IPS DF 4.7 (cell line): ENCODE data around the gene SAMD3.
"Not testable (repeated sequence)": the region's sequence is repeated elsewhere in the genome, so short reads cannot be mapped to it uniquely, and the experiment has no call there.

Experiments used
- DNase-seq: peaks from one replicate; pipeline ENCODE4 v3.0.0-alpha.2; 2013; ENCODE audit warnings: low spot score; ENCODE audit errors: extremely low read depth

The SAMD3 gene

GRCh38 chr6:130176378-130176777 lies 46.4 kb downstream of the SAMD3 start:
- no peak for DNase-seq

- DNase-seq, result not testable (repeated sequence)
Measured at GRCh38 chr6:130173377-130174004, 49.3 kb downstream of the SAMD3 start.

GRCh38 chr6:130170160-130170559 lies 52.6 kb downstream of the SAMD3 start:
- DNase-seq, result not testable (repeated sequence)

GRCh38 chr6:130167655-130168054 lies 55.1 kb downstream of the SAMD3 start:
- DNase-seq, result no peak

GRCh38 chr6:130164251-130164650 lies 58.5 kb downstream of the SAMD3 start:
- no peak for DNase-seq

GRCh38 chr6:130163266-130163665 lies 59.5 kb downstream of the SAMD3 start:
- no peak for DNase-seq

- DNase-seq, result no peak
Measured at GRCh38 chr6:130162421-130162820, 60.3 kb downstream of the SAMD3 start.

GRCh38 chr6:130161683-130162404 lies 60.9 kb downstream of the SAMD3 start:
- no peak for DNase-seq

- no peak for DNase-seq
Measured at GRCh38 chr6:130159956-130160355, 62.8 kb downstream of the SAMD3 start.

- no peak for DNase-seq
Measured at GRCh38 chr6:130158548-130158947, 64.2 kb downstream of the SAMD3 start.

GRCh38 chr6:130158056-130158455 lies 64.7 kb downstream of the SAMD3 start:
- no peak for DNase-seq

- DNase-seq, result no peak
Measured at GRCh38 chr6:130156908-130157307, 65.8 kb downstream of the SAMD3 start.

GRCh38 chr6:130152908-130153510 lies 69.7 kb downstream of the SAMD3 start:
- no peak for DNase-seq

GRCh38 chr6:130150906-130151305 lies 71.8 kb downstream of the SAMD3 start:
- DNase-seq, result no peak

- not testable (repeated sequence) for DNase-seq
Measured at GRCh38 chr6:130149016-130149415, 73.7 kb downstream of the SAMD3 start.

GRCh38 chr6:130148181-130148580 lies 74.6 kb downstream of the SAMD3 start:
- no peak for DNase-seq

- no peak for DNase-seq
Measured at GRCh38 chr6:130147111-130147510, 75.6 kb downstream of the SAMD3 start.

- DNase-seq, result no peak
Measured at GRCh38 chr6:130143709-130144108, 79.0 kb downstream of the SAMD3 start.

- no peak for DNase-seq
Measured at GRCh38 chr6:130140084-130140483, 82.7 kb downstream of the SAMD3 start.

GRCh38 chr6:130138909-130139242 lies 83.9 kb downstream of the SAMD3 start:
- DNase-seq, result no peak

- DNase-seq, result no peak
Measured at GRCh38 chr6:130138116-130138908, 84.4 kb downstream of the SAMD3 start.

- no peak for DNase-seq
Measured at GRCh38 chr6:130136798-130137197, 86.0 kb downstream of the SAMD3 start.
